Progenitor cell of endocrine pancreas (in vitro differentiated cells): ENCODE results near the gene CKAP4. TPM values are rescaled to one million over a fixed set of nuclear protein-coding genes. Genes with fewer than 3 reads are reported as not detected.

ENCODE experiments used
- DNase-seq: peaks from one replicate; pipeline ENCODE4 v3.0.0; 2021; ENCODE audit warnings: low spot score; ENCODE audit not compliant: unreplicated experiment
- H3K27ac Mint-ChIP-seq: 2 replicates; pipeline ENCODE4 v1.8.0; 2021; ENCODE audit warnings: mild to moderate bottlenecking, moderate library complexity, mixed read lengths
- H3K27me3 Mint-ChIP-seq: 2 replicates; pipeline ENCODE4 v1.8.0; 2021; ENCODE audit warnings: mixed read lengths
- H3K36me3 Mint-ChIP-seq: 2 replicates; pipeline ENCODE4 v1.8.0; 2022; ENCODE audit warnings: mixed read lengths; ENCODE audit not compliant: insufficient read depth
- H3K4me1 Mint-ChIP-seq: 2 replicates; pipeline ENCODE4 v1.8.0; 2021; ENCODE audit warnings: low read depth, mixed read lengths
- H3K4me3 Mint-ChIP-seq: 2 replicates; pipeline ENCODE4 v1.8.0; 2021; ENCODE audit warnings: low read depth, mild to moderate bottlenecking, moderate library complexity, mixed read lengths
- H3K9me3 Mint-ChIP-seq: 2 replicates; pipeline ENCODE4 v1.8.0; 2021; ENCODE audit warnings: low read depth, mixed read lengths
- total RNA-seq: library from RNA; stranded (reverse); gene quantifications from 2 replicates; pipeline ENCODE4 v1.2.1, GENCODE V29; 2021
- TF ChIP-seq, protein P1 (sequence below): fragments of 200-600 bp; sonication (generic); IDR thresholded peaks from one replicate; pipeline ENCODE4 v1.5.0; 2021; ENCODE audit warnings: antibody characterized with exemption, mild to moderate bottlenecking; ENCODE audit not compliant: unreplicated experiment

CKAP4 gene
- total RNA-seq, 1 donor from 2014 or later: 102 TPM

DNA sequence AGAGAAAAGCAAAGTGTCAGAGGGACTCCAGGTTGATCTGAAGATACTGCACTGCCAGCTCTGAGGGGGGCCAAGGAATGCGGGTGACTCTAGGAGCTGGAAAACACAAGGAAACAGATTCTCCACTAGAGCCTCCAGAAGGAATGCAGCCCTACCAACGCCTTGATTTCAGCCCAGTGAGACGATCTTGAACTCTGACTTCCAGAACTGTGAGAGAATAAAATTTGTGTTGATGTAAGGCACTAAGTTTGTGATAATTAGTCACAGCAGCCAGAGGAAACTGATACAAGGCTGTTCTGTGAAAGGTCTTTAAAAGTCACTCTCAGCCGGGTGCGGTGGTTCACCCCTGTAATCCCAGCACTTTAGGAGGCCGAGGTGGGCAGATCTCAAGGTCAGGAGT lies 34.2 kb downstream of the CKAP4 start:
- Mint-ChIP-seq H3K27ac (no peak overlapping the region), H3K4me3 (no peak overlapping the region), H3K4me1 (peaks cover 2% of the 10 kb centered on the region), H3K9me3 (peaks cover 9% of the 10 kb centered on the region), H3K27me3 (peaks cover 18% of the 10 kb centered on the region), H3K36me3 (peaks cover 1% of the 10 kb centered on the region)
- no peak for DNase-seq
- TF ChIP-seq, protein P1, sequence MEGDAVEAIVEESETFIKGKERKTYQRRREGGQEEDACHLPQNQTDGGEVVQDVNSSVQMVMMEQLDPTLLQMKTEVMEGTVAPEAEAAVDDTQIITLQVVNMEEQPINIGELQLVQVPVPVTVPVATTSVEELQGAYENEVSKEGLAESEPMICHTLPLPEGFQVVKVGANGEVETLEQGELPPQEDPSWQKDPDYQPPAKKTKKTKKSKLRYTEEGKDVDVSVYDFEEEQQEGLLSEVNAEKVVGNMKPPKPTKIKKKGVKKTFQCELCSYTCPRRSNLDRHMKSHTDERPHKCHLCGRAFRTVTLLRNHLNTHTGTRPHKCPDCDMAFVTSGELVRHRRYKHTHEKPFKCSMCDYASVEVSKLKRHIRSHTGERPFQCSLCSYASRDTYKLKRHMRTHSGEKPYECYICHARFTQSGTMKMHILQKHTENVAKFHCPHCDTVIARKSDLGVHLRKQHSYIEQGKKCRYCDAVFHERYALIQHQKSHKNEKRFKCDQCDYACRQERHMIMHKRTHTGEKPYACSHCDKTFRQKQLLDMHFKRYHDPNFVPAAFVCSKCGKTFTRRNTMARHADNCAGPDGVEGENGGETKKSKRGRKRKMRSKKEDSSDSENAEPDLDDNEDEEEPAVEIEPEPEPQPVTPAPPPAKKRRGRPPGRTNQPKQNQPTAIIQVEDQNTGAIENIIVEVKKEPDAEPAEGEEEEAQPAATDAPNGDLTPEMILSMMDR: no peak

DNA sequence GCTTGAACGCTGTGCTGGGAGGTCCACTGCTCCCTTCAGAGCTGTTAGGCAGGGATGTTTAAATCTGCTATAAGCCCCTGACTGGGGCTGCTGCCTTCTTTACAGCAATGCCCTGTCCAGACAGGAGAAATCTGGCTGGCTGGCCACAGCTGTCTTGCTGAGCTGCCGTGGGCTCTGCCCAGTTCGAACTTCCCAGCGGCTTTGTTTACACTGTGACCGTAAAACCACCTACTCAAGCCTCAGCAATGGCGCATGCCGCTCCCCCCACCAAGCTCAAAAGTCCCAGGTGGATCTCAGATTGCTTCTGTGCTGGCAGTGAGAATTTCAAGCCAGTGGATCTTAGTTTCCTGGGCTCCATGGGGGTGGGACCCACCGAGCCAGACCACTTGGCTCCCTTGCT lies 35.8 kb downstream of the CKAP4 start:
- H3K36me3 Mint-ChIP-seq: no peaks in the 10 kb centered on the region

DNA sequence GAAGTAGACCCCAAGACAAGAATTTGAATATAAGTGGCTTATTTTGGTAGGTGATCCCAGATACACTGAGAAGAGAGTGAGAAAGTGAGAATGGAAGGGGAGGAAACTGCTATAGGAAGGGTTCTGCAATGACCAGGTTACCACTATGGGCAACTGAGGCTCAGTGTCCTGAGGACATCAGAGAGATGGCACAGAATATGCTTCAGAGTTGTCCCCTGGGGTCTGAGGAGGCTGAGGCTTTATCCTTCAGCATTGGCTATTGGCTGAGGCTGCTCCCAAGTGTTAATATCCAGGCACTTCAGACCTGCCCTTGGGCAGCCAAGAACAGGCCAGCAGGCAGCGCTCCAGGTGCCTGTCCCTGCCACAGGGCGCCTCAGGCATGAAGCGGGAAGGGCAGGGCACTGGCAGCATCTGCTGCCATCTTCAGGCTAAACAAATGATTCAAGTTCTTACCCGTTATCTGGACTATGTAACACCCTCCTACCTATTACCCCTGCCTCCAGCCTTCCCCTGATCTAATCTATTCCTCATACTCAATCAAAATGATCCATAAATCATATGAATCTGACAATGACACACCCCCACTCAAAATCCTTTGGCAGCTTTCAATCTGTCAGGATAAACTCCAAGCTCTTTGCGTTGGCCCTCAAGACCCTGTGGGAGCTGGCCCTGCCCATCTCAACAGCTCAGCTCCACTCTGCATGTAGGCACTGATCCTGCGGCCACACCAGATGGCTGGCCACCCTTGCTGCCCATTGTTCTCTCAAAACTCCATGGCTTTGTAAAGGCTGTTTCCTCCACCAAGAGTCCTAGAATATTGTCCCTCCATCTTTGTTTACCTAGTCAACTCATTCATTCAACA lies 42.4 kb downstream of the CKAP4 start:
- Mint-ChIP-seq H3K9me3 (peaks cover 12% of the 10 kb centered on the region), H3K27ac (no peak overlapping the region), H3K27me3 (peaks cover 4% of the 10 kb centered on the region), H3K36me3 (no peaks in the 10 kb centered on the region), H3K4me1 (no peaks in the 10 kb centered on the region), H3K4me3 (no peak overlapping the region)
- DNase-seq: no peak
- TF ChIP-seq, protein P1: no peak

More for the DNA sequence above, 35.8 kb downstream of the CKAP4 start:
- TF ChIP-seq, protein P1: no peak
- Mint-ChIP-seq H3K9me3 (peaks cover 10% of the 10 kb centered on the region), H3K27ac (no peak overlapping the region), H3K27me3 (peaks cover 18% of the 10 kb centered on the region), H3K4me1 (peaks cover 2% of the 10 kb centered on the region), H3K4me3 (no peak overlapping the region)
- no peak for DNase-seq

DNA sequence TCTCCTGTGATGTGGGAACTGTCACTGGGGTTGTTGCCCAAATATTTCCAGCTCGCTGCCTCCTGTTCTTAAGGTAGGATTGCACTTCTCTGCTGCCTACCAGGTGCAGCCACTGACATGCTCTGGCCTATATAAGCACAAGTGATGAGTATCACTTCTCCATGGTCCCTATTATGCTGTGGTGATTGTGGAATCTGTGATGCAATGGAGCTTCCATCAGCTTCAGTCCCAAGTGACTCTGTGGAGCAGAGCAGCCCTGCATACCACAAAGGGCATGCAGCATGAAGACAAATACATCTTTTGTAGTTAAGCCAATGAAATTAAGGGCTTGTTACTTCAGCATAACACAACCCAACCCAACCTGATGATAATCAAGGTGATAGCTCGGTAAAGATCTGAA lies 43.5 kb downstream of the CKAP4 start:
- no peaks in the 10 kb centered on the region for H3K4me1 Mint-ChIP-seq
- TF ChIP-seq, protein P1: no peak
- H3K27ac Mint-ChIP-seq: no peak overlapping the region
- H3K36me3 Mint-ChIP-seq: no peaks in the 10 kb centered on the region
- no peaks in the 10 kb centered on the region for H3K27me3 Mint-ChIP-seq
- H3K4me3 Mint-ChIP-seq: no peak overlapping the region
- peaks cover 12% of the 10 kb centered on the region for H3K9me3 Mint-ChIP-seq
- no peak for DNase-seq

DNA sequence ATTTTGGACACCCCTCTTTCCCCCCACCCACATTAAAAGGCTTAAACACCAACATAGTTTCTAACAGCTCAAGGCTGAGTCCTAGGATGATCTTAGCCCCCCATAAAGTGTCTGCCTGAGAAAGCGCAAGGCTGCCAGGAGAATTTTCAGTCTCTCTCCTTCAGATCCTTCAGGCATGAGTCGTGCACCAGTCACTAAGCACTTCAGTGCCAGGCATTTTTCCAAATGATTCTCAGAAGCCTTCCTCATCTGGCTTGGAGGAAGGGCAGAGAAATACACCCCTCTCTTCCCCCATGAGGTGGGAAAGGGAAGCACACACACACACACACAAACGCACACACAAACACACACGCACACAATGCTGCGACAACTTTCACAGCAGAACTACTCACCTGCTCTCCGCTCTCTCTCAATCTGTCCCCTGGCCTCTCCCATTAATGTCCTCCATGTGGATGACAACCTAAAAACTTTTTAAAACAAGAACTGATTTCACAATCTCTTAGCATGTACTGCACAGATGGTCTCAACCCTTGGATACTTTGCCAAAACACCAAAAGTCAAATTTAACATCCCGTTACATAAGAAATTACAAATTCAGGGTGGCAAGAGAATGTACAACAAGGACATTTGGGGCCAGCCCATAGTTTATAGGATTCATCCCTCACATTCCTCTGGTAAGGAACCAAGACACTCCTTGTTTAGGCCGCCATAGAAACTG lies 49.8 kb downstream of the CKAP4 start:
- Mint-ChIP-seq H3K27me3 (peaks cover 14% of the 10 kb centered on the region), H3K4me3 (no peak overlapping the region), H3K9me3 (no peaks in the 10 kb centered on the region), H3K36me3 (no peaks in the 10 kb centered on the region), H3K27ac (no peak overlapping the region), H3K4me1 (peaks cover 2% of the 10 kb centered on the region)
- TF ChIP-seq, protein P1: no peak
- no peak for DNase-seq
